GM18499 (cell line): Measurements from ENCODE around the gene ATL2.
A peak's percentile ranks its signal among the peaks of the same experiment; 100 is the strongest.
"Not testable (repeated sequence)": the region's sequence is repeated elsewhere in the genome, so short reads cannot be mapped to it uniquely, and the experiment has no call there.

Experiments
- ATAC-seq: cut with Tn5 transposase; IDR thresholded peaks from one replicate; pipeline ENCODE4 v1.9.1; 2021; ENCODE audit warnings: moderate number of reproducible peaks; ENCODE audit not compliant: insufficient read depth, unreplicated experiment

The ATL2 gene

DNA sequence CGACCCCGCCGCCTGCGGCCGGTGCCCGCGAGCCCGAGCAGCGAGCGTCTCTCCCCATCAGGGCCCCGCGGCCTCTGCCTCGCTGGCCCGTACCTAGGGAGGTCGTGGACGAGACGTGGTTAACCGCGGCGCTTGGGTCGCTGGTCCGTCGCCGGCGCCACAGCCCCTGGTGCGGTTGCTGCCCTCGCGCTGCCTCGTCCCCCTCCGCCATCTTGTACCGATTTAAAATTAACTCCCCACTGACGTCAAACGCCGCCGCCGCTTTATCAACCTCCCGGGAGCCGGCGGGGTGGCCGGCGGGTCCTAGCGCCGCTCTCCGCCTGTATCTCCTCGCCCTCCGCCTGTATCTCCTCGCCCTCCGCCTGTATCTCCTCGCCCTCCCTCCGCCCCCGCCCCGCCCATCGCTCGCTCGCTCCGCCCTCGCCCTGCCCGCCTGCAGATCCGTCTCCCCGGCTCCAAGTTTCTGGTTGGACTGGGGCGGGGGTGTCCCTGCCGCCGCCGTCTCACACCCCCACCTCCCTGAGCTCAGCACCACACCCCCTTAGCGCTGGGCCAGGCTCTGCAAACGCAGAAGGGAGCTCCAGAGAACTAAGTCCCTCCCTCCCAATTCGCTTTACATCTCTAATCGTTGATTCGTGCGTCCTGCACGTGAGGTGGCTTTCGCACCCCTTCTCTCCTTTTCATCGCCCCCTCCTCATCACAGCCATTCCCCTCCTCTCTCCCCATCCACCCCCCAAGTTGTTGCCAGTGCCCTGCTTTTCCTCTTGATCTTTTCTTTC lies at the start of gene ATL2:
Gene ATL2 (minus strand): TSS at position 224 of the 779 bp plus-strand sequence. CDS start 13 bp downstream, at position 211.
- ATAC-seq = peak; percentile 36

DNA sequence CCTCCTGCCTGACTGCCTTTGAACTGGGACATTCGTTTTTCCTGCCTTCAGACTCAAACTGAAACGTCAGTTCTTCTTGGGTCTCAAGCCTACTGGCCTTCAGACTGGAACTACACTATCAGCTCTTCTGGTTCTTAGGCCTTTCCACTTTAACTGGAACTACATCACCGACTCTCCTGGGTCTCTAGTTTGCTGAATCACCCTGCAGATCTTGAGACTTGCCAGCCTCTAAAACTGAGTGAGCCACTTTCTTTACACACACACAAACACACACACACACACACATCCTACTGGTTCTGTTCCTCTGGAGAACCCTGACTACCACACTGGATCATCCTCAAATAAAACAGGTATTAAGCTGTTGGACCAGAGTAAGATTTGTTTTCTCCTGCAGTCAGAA lies 46.7 kb upstream of the ATL2 start:
- ATAC-seq = no peak

DNA sequence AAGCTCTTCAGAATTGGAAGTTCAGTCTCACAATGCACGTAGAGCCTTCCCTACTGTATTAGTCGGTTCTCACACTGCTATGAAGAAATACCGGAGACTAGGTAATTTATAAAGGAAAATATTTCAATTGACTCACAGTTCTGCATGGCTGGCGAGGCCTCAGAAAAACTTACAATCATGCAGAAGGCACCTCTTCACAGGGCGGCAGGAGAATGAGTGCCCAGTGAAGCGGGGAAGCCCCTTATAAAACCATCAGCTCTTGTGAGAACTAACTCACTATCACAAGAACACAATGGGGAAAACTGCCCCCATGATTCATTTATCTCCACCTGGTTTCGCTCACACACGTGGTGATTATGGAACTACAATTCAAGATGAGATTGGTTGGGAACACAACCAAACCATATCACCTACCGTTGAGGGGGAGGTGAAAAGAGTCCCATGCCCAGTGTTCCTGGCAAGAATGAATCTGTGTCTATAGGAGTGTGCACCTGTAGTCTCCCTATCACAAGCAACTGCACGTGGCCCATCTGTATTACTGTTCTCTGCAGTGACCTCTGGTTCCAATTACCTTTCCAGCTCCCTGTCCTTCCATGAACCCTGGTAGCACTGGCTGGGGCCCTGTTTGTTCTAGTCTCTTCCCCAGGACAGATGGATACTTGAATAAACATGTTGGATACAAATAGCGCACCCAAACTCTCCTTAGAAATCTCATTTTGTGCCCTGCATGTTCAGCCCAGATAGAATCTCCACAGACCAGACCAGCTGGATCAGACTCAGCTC lies 44.4 kb upstream of the ATL2 start:
- no peak for ATAC-seq

DNA sequence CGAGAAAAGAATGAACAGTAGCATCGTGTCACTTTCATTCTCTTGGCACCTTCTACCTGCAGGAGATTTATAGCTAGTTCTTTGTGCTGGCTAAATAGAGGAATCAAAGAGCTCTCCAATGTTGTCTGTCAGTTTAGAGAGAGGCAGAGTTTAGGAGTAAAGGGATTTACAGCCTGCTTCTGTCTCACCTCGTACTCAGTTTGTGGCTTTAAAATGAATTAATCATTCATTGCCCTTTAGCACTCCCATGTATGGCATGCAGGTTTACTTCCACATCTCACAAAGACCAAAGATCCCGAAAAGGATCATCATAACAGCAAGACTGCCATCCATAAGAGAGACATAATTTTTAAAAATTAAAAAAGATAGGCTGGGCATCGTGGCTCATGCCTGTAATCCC lies 42.4 kb upstream of the ATL2 start:
- no peak for ATAC-seq

DNA sequence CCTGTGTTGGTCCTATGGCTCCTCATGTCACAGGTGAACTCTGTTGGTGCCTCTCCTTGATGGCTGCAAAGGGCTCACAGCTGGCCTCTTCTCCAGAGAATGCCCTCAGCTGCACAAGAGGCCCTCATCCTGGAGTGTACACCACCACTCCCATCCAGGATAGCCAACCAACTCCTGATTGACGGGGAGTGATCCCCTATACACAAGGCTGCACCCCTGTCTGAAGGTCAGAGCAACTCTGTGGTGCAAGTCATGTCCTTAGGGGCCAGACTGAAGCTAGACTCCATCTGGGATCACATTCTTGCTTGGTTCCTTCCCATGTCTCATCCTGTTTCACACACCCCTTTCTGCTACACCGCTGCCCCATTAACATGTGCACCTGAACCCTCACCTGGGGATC lies 41.7 kb upstream of the ATL2 start:
- ATAC-seq = no peak

DNA sequence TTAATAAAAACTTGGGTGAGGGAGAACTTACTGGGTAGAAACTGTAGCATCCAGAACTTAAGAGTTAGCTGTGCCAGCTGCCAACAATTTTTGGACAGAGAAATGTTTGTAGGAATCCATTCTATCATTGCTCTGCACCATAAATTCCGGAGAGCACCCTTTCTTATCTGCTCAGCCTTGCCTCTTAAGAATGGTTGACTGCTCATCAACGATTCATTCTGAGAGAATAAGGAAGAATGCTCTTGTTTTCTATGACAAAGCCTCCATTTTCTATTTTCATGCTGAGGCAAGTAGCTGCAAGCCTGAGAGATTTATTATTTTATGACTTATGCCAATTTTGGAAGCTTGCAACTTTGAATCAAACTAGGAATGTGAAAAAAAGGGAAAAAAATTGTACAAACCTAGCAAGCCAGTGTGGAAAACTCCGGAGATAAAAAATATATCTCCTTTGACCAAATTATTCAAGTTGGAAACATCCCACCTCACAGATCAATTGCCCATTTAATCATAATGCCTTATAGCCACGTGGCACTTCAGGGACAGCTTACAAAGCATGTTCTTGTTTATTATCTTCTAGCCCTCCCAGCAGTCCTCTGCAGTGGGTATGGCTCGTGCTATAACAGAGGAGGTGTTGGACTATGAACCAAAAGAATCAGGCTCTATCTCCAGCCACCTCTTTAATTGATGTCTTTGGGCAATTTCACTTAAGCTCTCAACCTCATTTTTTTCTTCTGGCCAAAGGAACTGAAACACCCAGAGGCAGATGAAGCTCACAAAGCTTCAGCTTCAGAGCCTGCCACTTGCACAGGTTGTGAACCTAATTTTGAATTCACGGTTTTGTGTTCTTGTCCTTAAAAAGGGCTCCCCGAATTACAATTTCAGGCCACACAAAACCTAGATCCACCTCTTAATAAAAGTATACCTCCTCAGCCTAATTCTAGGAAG lies 40.9 kb upstream of the ATL2 start:
- no peak for ATAC-seq

DNA sequence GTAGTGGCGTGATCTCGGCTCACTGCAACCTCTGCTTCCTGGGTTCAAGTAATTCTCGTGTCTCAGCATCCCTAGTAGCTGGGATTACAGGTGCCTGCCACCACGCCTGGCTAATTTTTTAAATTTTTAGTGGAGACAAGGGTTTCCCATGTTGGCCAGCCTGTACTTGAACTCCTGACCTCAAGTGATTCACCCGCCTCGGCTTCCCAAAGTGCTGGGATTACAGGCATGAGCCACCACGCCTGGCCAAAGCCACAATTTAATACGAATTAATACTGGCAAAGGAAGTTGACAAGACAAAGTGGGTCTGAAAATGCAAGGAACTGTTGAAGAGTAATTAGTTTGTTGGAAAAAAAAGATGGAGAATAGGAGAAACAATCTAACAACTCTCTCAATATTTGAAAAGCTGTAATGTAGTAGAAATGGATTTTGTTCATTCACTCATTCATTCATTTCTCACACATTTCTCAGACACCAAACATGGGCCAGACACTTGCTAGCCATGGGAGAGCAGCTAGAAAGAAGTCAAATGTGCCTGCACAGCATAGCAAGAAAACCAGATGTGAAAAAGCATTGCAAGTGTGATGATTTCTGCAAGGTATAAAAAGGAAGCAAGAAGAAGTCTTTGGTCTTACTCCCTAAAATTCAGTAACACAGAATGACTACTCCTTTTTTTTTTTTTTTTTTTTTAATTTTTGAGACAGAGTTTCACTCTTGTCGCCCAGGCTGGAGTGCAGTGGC lies 39.4 kb upstream of the ATL2 start:
- ATAC-seq = no peak

DNA sequence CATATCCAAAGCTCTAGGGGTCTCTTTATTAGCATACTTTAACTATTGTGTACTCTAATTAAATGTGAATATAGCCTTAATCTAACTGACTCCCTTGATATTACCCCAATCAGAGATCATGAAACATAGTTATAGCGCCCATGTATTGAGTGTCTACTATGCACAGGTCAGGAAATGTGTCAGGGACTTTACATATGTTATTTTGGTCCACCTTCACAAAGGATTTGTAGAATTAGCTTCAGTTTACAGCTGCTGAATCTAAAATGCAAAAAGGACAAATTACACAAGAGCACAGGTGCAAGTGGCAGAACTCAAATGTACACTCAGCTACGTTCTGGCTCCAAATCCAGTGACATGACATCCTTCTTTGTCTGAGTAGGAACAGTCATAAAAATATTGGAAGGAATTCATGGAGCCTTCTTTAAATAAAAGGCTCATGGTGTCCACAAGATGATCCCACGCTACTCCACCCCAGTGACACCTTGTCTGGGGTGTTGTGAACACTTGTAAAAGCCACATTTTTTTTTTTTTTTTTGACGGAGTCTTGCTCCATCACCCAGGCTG lies 38.7 kb upstream of the ATL2 start:
- no peak for ATAC-seq

DNA sequence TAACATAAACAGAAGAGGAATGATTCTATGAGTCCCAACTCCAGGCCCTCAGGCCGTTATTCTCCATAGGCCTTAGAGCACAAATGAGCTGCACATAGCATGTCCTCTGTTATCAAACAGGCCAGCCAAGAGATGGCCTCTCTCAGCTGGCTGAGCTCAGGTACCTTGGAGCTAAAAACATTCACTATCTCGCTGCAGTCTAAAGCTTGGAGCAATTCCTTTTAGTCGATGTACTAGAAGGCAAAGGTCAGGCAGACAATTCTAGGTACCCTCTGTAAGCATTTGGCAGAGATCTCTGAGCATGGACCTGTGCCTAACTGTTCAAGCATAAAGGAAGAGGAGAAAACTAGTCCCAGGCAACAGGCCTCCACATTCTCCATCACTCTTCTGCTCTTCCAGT lies 38.0 kb upstream of the ATL2 start:
- ATAC-seq = no peak

DNA sequence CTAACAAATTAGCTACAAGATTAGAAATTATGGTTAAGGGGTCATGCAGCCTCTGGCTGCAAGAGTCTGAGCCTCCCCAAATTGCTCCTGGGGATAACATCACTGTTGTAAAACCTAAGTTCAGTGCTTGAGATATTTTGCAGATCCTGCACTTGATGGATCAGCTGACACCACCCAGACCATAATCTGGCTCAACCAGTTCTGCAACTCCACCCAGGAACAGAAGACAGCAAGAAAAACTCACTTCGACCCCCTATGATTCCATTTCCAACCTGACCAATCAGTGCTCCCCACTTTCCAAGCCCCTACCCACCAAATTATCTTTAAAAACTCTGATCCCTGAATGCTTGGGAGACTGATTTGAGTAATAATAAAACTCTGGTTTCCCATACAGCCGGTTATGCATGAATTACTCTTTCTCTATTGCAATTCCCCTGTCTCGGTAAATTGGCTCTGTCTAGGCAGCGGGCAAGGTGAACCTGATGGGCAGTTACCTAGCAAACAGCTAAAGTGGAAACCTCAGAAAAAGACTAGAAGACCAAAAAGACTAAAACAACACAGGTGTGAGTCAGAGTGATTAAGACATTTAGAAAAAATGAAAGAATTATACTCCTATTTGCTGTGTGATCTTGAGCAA lies 35.3 kb upstream of the ATL2 start:
- ATAC-seq = not testable (repeated sequence)

DNA sequence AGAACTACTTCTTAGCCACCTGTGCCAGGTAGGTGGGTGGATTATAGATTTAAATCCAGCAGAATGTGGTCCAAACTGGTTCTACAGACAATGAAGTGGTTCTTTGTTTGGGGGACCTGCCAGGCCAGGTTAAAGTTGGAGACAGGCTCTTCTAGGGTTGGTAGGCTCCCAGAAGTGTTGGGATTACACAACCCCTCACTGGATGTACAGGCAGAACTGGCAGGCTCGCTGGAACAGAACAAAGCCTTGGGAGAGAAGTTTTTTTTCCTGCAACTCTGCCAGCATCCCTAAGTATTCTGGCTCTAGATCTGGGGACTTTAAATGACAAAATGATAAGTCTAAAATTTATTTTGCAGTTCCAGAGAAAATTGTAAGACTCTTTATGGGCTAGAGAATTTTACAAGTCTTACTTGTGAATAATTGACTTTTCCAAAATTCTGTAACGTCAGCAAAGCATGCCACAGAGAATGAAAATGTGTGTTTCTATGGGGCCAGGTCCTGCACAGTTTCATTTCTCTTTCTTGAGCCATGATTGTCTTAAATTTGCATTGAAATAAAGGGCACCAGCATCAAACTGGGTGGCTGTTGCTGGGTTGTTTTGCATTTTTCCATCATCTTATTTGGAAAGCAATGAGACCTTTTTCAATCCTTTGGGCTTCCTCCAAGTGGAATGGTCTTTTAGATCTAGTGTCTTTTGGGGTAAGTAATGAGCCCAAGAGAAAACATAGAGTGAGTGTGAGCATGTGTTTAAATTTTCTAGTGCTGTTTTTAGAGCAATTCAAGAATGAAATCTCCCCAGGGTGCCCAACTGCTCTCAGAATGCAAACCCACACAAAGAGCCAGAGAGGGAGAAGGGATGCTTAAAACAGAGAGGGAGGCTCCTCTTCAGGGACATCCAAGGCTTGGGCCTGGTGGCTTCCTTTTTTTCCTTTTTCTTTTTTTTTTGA lies 32.4 kb upstream of the ATL2 start:
- ATAC-seq = peak; percentile 71

DNA sequence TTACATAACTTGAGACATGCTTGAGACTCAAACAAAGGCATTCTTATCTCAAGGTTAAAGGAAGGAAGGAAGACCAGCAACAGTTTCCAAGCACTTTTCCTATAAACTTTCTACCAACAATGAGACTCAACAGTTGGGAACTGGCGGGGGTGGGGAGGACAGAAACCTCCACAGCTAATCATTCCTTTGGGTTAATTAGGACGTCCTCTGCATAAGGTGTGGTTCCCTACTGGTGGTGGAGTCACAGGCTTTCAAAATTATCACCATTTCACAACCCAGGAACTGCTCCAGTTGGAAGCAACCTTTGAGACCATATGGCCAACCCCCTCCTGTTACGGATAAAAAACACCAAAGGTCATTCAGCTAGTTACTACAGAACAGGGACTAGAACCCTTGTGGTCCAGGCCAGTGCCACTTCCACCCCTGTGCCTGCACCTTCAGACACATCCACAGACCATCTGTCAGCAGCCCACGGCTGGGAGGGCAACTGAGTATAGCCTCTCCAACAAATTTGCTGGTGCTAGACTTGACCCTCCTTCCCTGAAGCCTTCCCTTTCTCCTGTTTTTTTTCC lies 30.1 kb upstream of the ATL2 start:
- ATAC-seq = no peak

DNA sequence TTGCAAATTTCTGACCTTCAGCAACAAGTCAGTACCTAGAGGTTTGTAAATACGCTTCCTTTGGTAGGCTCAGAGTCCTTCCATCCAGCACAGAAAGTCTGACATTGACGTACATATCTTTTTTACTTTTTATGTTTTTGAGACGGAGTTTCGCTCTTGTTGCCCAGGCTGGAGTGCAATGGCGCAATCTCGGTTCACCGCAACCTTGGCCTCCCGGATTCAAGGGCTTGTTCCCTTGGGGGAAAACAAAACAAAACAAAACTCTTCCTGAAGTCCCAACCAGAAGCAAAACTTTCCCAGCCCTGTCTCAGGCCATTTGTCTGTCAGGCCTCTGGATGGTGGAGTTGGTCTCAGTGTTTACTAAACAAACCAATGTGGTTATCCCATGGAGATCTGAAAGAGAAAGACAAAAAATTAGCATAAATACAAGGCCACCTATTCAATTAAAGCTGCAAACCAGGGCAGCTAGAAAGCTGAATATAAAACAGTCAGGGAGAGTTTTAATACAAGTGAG lies 29.6 kb upstream of the ATL2 start:
- ATAC-seq = no peak

DNA sequence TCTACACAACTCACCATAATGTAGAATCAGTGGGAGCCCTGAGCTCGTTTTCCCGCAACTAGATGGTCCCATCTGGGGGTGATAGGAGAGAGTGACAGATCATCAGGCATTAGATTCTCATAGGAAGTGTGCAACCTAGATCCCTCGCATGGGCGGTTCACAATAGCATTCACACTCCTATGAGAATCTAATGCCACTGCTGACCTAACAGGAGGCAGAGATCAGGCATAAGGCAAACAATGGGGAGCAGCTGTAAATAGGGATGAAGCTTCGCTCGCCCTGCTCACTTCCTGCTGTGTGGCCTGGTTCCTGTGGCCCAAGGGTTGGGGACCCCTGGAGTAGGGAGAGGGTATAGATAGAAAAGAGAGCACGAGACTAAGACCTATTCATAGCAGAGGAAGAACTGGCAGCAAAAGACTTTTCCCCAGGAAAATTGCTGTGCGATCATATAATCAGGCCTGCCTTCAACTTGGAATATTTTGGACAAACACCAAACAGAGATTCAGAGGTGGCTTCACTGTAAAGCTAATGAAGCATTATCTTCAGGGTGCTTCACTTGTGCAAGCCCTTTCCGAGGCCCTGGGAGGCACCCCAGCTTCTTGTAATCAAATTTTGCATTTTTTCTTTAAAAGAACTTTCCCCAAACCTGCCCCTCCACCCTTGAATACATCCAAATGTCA lies 29.0 kb upstream of the ATL2 start:
- no peak for ATAC-seq

DNA sequence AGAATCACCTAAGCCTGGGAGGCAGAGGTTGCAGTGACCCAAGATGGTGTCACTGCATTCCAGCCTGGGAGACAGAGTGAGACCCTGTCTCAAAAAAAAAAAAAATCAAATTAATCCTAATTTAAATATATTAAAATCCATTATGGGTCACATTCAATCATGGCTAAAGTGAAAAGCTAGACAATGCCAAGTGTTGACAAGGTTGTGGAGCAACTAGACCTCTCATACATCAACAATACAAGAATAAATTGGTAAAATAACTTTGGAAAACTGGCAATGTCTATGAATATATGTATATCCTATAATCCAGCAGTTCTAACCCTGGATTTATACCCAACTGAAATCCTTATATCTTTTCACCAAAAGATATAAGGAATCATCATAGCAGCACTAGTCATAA lies 23.4 kb upstream of the ATL2 start:
- ATAC-seq = no peak

DNA sequence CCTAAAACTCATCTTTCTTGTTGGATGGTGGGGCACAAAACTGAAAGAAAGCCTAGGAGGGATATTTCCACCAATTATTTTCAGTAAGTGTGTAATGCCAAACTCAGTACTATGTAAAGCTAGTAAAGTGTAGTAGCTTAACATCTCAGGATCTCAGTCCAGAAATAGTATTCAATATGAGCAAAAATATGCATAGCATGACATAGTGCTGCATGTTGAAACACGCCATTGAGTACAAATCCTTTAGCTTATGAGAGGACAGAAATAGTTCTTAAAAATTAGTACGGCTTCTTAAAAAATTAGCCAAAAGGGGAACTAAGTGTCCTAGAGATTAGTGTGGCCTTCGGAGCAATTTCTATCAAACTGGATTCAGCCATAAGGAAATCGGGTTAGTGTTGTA lies 21.7 kb upstream of the ATL2 start:
- no peak for ATAC-seq

DNA sequence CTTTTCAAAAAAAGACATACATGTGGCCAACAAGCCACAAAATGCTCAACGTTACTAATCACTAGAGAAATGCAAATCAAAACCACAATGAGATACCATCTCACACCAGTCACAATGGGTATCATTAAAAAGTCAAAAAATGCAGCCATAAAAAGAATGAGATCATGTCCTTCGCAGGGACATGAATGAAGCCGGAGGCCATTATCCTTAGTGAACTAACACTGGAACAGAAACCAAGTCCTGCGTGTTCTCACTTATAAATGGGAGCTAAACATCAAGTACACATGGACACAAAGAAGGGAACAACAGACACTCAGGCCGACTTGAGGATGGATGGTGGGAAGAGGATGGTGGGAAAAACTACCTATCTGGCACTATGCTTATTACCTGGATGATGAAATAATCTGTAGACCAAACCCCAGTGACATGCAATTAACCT lies 17.8 kb upstream of the ATL2 start:
- no peak for ATAC-seq
